Gastrocnemius medialis (tissue), 4 donors: ENCODE measurements around the gene ADGRV1. TPM values are rescaled to one million over a fixed set of nuclear protein-coding genes. Genes with fewer than 3 reads are reported as not detected.

Experiments
- ATAC-seq, 2 donors: fragments of 150-250 bp; one replicate each; pipeline ENCODE4 v1.9.1; 2016
- DNase-seq, 2 donors: peaks; one replicate each; pipeline ENCODE4 v3.0.0-alpha.2; 2019
- H3K27ac ChIP-seq, 4 donors: fragments of 200-600 bp; sonication (generic); 1 replicate in 1 of 4; 2 replicates in 3 of 4; pipeline ENCODE4 v1.5.1; 2016 to 2018; ENCODE audit warnings: mild to moderate bottlenecking in 2 of 4, moderate library complexity in 1 of 4
- H3K27me3 ChIP-seq, 3 donors: fragments of 200-600 bp; sonication (generic) in 2 of 3; 1 replicate in 1 of 3; 2 replicates in 2 of 3; pipeline versions ENCODE4 v1.5.1 to v1.6.0; 2016 to 2019; ENCODE audit warnings: mild to moderate bottlenecking in 1 of 3, moderate library complexity in 1 of 3
- H3K36me3 ChIP-seq, 2 donors: fragments of 200-600 bp; sonication (generic) in 1 of 2; one replicate each; pipeline ENCODE4 v1.5.1; 2017 to 2018
- H3K4me1 ChIP-seq, 2 donors: fragments of 200-600 bp; sonication (generic) in 1 of 2; one replicate each; pipeline ENCODE4 v1.5.1; 2016 to 2017; ENCODE audit warnings: mild to moderate bottlenecking in 2 of 2
- H3K4me3 ChIP-seq, 4 donors: fragments of 200-600 bp; sonication (generic) in 3 of 4; 1 replicate in 1 of 4; 2 replicates in 3 of 4; pipeline ENCODE4 v1.5.1; 2016 to 2019; ENCODE audit warnings: mild to moderate bottlenecking in 2 of 4
- H3K9me3 ChIP-seq, 3 donors: fragments of 200-600 bp; sonication (generic) in 2 of 3; 1 replicate in 1 of 3; 2 replicates in 2 of 3; pipeline ENCODE4 v1.5.1; 2016 to 2019
- POLR2A ChIP-seq, 2 donors: fragments of 450-650 bp; IDR thresholded peaks; one replicate each; pipeline ENCODE4 v1.6.1; 2017; ENCODE audit warnings: antibody characterized with exemption in 2 of 2, mild to moderate bottlenecking in 2 of 2, moderate library complexity in 2 of 2
- in situ Hi-C, 4 donors: fragments of 200-750 bp; cut with MboI; loops; one replicate each; pipeline versions ENCODE4 v1.15.0 to v1.8.0; 2017; ENCODE audit warnings: low sequenced_read_pairs in 4 of 4
- intact Hi-C: fragments of 100-400 bp; cut with DNase I; formaldehyde crosslinking; loops from one replicate; pipeline ENCODE4 v1.15.1; 2023; ENCODE audit warnings: low total_unique reads
- total RNA-seq, 4 donors: library from RNA; depleted of rRNA; stranded (reverse); fragments of >200 nt; gene quantifications; one replicate each; pipeline versions ENCODE4 v1.1.0 to v1.2.3, GENCODE V29; 2016
- TF ChIP-seq, protein P1 (sequence below), 5 experiments: fragments of 450-650 bp in 3 of 5; fragments of 200-600 bp in 2 of 5; sonication (generic) in 2 of 5; IDR thresholded peaks in 4 of 5; conservative IDR thresholded peaks in 1 of 5; 1 replicate in 4 of 5; 2 replicates in 1 of 5; pipeline ENCODE4 v1.5.1; 2016 to 2019; ENCODE audit warnings: antibody characterized with exemption in 5 of 5, mild to moderate bottlenecking in 3 of 5, moderate library complexity in 3 of 5

Gene ADGRV1
- total RNA-seq, 4 donors from 2014 or later: 0.22 to 0.41 TPM; not detected in 2

- H3K36me3 ChIP-seq: no peaks in the 10 kb centered on the region
- H3K4me1 ChIP-seq: no peaks in the 10 kb centered on the region
- H3K27me3 ChIP-seq: no peaks in the 10 kb centered on the region
- intact Hi-C loops: no loop called here
- in situ Hi-C loops: no loop called here
- H3K27ac ChIP-seq: no peak overlapping the region
- ATAC-seq: no peak
- TF ChIP-seq POLR2A (IDR thresholded peaks at IDR 0.05): no peak
- TF ChIP-seq, protein P1, sequence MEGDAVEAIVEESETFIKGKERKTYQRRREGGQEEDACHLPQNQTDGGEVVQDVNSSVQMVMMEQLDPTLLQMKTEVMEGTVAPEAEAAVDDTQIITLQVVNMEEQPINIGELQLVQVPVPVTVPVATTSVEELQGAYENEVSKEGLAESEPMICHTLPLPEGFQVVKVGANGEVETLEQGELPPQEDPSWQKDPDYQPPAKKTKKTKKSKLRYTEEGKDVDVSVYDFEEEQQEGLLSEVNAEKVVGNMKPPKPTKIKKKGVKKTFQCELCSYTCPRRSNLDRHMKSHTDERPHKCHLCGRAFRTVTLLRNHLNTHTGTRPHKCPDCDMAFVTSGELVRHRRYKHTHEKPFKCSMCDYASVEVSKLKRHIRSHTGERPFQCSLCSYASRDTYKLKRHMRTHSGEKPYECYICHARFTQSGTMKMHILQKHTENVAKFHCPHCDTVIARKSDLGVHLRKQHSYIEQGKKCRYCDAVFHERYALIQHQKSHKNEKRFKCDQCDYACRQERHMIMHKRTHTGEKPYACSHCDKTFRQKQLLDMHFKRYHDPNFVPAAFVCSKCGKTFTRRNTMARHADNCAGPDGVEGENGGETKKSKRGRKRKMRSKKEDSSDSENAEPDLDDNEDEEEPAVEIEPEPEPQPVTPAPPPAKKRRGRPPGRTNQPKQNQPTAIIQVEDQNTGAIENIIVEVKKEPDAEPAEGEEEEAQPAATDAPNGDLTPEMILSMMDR (IDR thresholded peaks at IDR 0.05 in 4 of 5, conservative IDR thresholded peaks at IDR 0.05 in 1 of 5): no peak
- H3K9me3 ChIP-seq: no peaks in the 10 kb centered on the region
- DNase-seq: no peak
- no peak overlapping the region for H3K4me3 ChIP-seq
These were observed 326.7 kb downstream of the ADGRV1 start for GRCh38 chr5:90885180-90885868.

GRCh38 chr5:90886381-90886780 lies 327.8 kb downstream of the ADGRV1 start:
- ATAC-seq (no peak), DNase-seq (no peak)
- Histone ChIP-seq H3K9me3 (no peaks in the 10 kb centered on the region), H3K4me3 (no peak overlapping the region), H3K27ac (no peak overlapping the region), H3K36me3 (no peaks in the 10 kb centered on the region), H3K4me1 (no peaks in the 10 kb centered on the region), H3K27me3 (no peaks in the 10 kb centered on the region)
- TF ChIP-seq, protein P1 (IDR thresholded peaks at IDR 0.05 in 4 of 5, conservative IDR thresholded peaks at IDR 0.05 in 1 of 5): no peak
- TF ChIP-seq POLR2A (IDR thresholded peaks at IDR 0.05): no peak
- in situ Hi-C loops: no loop called here
- intact Hi-C loops: no loop called here

- Histone ChIP-seq H3K4me1 (no peaks in the 10 kb centered on the region), H3K9me3 (no peaks in the 10 kb centered on the region), H3K4me3 (no peak overlapping the region), H3K27me3 (no peaks in the 10 kb centered on the region), H3K36me3 (no peaks in the 10 kb centered on the region), H3K27ac (no peak overlapping the region)
- in situ Hi-C loops: no loop called here
- no peak for TF ChIP-seq POLR2A (IDR thresholded peaks at IDR 0.05)
- TF ChIP-seq, protein P1 (IDR thresholded peaks at IDR 0.05 in 4 of 5, conservative IDR thresholded peaks at IDR 0.05 in 1 of 5): no peak
- intact Hi-C loops: no loop called here
- ATAC-seq (peak in 1 of 2 donors; percentile 47), DNase-seq (no peak)
These were observed 330.1 kb downstream of the ADGRV1 start for GRCh38 chr5:90888511-90889324.

DNA sequence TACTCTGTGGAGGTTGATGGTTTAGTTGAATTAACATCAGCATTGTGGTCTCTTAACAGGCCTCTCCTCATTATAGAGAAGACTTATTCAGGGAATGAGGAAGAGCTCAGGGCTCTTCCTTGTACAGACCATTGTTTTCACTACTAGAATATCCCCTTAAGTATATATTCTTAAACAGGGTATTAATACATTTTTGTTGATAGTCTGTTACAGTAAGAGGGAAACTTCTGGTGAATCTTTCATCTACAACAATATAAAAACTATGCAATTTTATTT lies 330.7 kb downstream of the ADGRV1 start:
- Histone ChIP-seq H3K4me1 (no peaks in the 10 kb centered on the region), H3K27me3 (no peaks in the 10 kb centered on the region), H3K4me3 (no peak overlapping the region), H3K27ac (no peak overlapping the region), H3K9me3 (no peaks in the 10 kb centered on the region), H3K36me3 (no peaks in the 10 kb centered on the region)
- TF ChIP-seq, protein P1 (IDR thresholded peaks at IDR 0.05 in 4 of 5, conservative IDR thresholded peaks at IDR 0.05 in 1 of 5): no peak
- no peak for TF ChIP-seq POLR2A (IDR thresholded peaks at IDR 0.05)
- ATAC-seq: no peak
- DNase-seq: no peak
- intact Hi-C loops: no loop called here
- in situ Hi-C loops: no loop called here
